ENCODE results near the gene KIF3C. TPM values are rescaled to one million over a fixed set of nuclear protein-coding genes. Genes with fewer than 3 reads are reported as not detected.
A peak's percentile ranks its signal among the peaks of the same experiment; 100 is the strongest.
"Not testable (repeated sequence)": the region's sequence is repeated elsewhere in the genome, so short reads cannot be mapped to it uniquely, and the experiment has no call there.

Gene KIF3C
- polyA plus RNA-seq (2013, experiment 1 of 2; ENCODE audit: insufficient read length), result 25.8 TPM
- polyA plus RNA-seq (2013, experiment 2 of 2; ENCODE audit: insufficient read length), result 25.8 TPM

- peak; percentile 67 for DNase-seq
These were observed at the start of gene KIF3C for GRCh38 chr2:25982273-25982967. Gene KIF3C (minus strand): TSS chr2:25982497. CDS start chr2:25981917, 580 bp downstream.

GRCh38 chr2:26028083-26028482, 45.8 kb upstream of the KIF3C start:
- DNase-seq, result not testable (repeated sequence)

- DNase-seq, result no peak
These were observed 43.2 kb upstream of the KIF3C start for GRCh38 chr2:26025509-26025908.

- DNase-seq, result no peak
These were observed 42.0 kb upstream of the KIF3C start for GRCh38 chr2:26024260-26024659.

DNA sequence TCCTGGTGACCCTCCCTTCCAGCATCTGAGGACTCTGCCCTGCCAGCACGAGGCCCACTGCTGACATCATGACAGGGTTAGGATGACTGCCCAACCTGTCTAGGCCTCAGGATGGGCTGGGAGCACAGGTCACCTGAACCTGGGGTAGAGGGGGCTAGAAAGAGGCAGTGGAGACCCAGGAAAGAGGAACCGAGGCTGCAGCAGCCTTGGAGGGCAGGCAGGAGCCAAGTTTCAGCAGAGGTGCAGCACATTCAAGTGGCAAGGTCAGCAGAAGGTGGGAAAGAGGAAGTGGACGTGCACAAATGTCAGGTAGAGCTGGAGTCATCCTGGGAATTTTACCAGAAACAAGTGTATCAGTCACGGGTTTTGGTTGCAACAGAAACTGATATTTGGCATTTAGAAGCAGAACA, 37.9 kb upstream of the KIF3C start:
- no peak for DNase-seq

GRCh38 chr2:26018184-26019055, 36.1 kb upstream of the KIF3C start:
- peak; percentile 72 for DNase-seq

GRCh38 chr2:26017464-26018183, 35.3 kb upstream of the KIF3C start:
- DNase-seq, result no peak

GRCh38 chr2:26016706-26017045, 34.4 kb upstream of the KIF3C start:
- not testable (repeated sequence) for DNase-seq

- DNase-seq, result no peak
These were observed 33.9 kb upstream of the KIF3C start for GRCh38 chr2:26016012-26016705.

GRCh38 chr2:26013668-26014067, 31.4 kb upstream of the KIF3C start:
- DNase-seq, result no peak

- DNase-seq, result peak; percentile 53
These were observed 29.9 kb upstream of the KIF3C start for GRCh38 chr2:26011990-26012856.

GRCh38 chr2:26011609-26011989, 29.3 kb upstream of the KIF3C start:
- no peak for DNase-seq

GRCh38 chr2:26010943-26011342, 28.6 kb upstream of the KIF3C start:
- no peak for DNase-seq

- DNase-seq, result no peak
These were observed 27.3 kb upstream of the KIF3C start for GRCh38 chr2:26009567-26009963.

DNA sequence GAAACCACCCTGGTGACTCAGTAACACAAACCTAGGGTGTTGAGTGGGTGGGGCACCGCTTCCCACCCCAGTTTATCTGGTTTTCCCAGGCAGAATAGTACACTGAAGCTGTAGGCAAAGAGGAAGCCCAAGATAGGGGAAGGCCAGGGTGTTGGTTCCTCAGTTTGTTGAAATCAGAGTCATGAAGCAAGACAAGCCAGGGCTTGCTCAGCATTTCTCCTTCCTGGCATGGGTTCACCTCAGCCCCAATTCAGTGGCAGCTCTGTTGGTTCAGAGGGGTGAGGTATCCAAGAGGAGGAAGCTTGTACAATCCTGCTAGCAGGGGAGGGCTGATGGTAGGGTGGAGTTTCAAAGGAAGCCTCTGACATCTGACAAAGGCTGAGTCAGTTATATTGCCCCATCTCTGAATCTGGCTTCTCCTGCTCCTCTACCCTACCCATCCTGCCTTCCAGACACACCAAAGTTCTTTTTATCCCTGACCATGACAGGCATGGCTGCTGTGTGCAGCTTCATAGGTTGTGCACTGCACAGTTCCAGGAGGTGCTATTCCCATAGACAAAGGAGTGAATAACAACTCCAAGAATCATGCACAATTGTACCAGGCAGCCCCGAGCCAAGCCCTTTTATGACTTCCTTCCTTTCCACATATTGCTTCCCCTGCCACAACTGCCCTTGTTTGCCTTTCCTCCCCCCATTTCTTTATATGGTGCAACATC, 26.7 kb upstream of the KIF3C start:
- peak; percentile 29 for DNase-seq

- DNase-seq, result no peak
These were observed 25.8 kb upstream of the KIF3C start for GRCh38 chr2:26008095-26008494.

GRCh38 chr2:26002632-26003310, 20.5 kb upstream of the KIF3C start:
- no peak for DNase-seq

GRCh38 chr2:26001743-26002351, 19.6 kb upstream of the KIF3C start:
- DNase-seq, result no peak

GRCh38 chr2:26000561-26001082, 18.3 kb upstream of the KIF3C start:
- DNase-seq, result no peak
